Skeletal muscle satellite cell (primary cell): Measurements from ENCODE around the gene TNS2. TPM values are rescaled to one million over a fixed set of nuclear protein-coding genes. Genes with fewer than 3 reads are reported as not detected.

Source experiments
- small RNA-seq: library from RNA; depleted of rRNA; stranded (forward); fragments of <200 nt; gene quantifications from one replicate; pipeline ENCODE3, GENCODE V24; 2012

Gene TNS2

Small RNA genes within 50 kb of the gene (small RNA-seq; reads per million reads assigned to genes)
- not detected for gene MIR6757
